GM10248 (cell line): ENCODE measurements around the gene AHNAK.

Experiments
- CTCF ChIA-PET: fragments of 300-600 bp; sonication (Branson Sonifier 250); formaldehyde crosslinking; extraction: SDS; loops from one replicate; lab custom pipeline; 2021; ENCODE audit warnings: antibody characterized with exemption; lab: Yijun Ruan, JAX
- POLR2A ChIA-PET: fragments of 350-650 bp; sonication (Branson Sonifier 250); formaldehyde crosslinking; extraction: SDS; loops from one replicate; lab custom pipeline; 2020; ENCODE audit warnings: antibody characterized with exemption; lab: Yijun Ruan, JAX
- DNase-seq: peaks from one replicate; pipeline ENCODE4 v3.0.0; 2012; ENCODE audit errors: extremely low spot score
- CTCF ChIP-seq: IDR thresholded peaks from 2 replicates; pipeline ENCODE4 v1.5.1; 2012; ENCODE audit warnings: mild to moderate bottlenecking, low read depth; ENCODE audit errors: extremely low read depth, missing control alignments, control extremely low read depth

The AHNAK gene

GRCh38 chr11:62498492-62499286 is 47.9 kb downstream of the AHNAK start:
- ChIA-PET POLR2A (no interaction called here), CTCF (interaction anchor here (0.8 to 3.5 kb wide), 5 partner anchors 9 to 61 kb away, joined by 3 to 15 read pairs (median 4); no protein-coding TSS in a partner anchor)
- no peak for DNase-seq

GRCh38 chr11:62498031-62498430 is 48.6 kb downstream of the AHNAK start:
- ChIA-PET CTCF (interaction anchor here (0.9 to 3.5 kb wide), 4 partner anchors 9 to 62 kb away, joined by 3 to 15 read pairs (median 4); no protein-coding TSS in a partner anchor), POLR2A (interaction anchor here (0.7 kb wide), 1 partner anchor 167 kb away, joined by 3 read pairs; the partner anchor contains the start of genes C11orf98 and CSKMT)
- DNase-seq = no peak
- TF ChIP-seq CTCF = no peak

More at GRCh38 chr11:62498492-62499286, 47.9 kb downstream of the AHNAK start:
- TF ChIP-seq CTCF = no peak

- peak; percentile 37 for DNase-seq
- CTCF ChIA-PET = interaction anchor here (1.0 to 3.5 kb wide), 4 partner anchors 10 to 63 kb away, joined by 4 to 15 read pairs (median 4); no protein-coding TSS in a partner anchor
- TF ChIP-seq CTCF = no peak
- POLR2A ChIA-PET = interaction anchor here (0.7 kb wide), 1 partner anchor 168 kb away, joined by 3 read pairs; the partner anchor contains the start of genes C11orf98 and CSKMT
Measured at GRCh38 chr11:62497132-62497801, 49.3 kb downstream of the AHNAK start.

- ChIA-PET POLR2A (no interaction called here), CTCF (interaction anchor here (1.0 to 3.5 kb wide), 3 partner anchors 14 to 64 kb away, joined by 4 to 15 read pairs (median 4); no protein-coding TSS in a partner anchor)
- no peak for TF ChIP-seq CTCF
- DNase-seq = no peak
Measured at GRCh38 chr11:62496676-62497075, 49.9 kb downstream of the AHNAK start.

- ChIA-PET POLR2A (no interaction called here), CTCF (interaction anchor here (1.4 to 2.2 kb wide), 2 partner anchors 10 to 48 kb away, joined by 3 to 9 read pairs; no protein-coding TSS in a partner anchor)
- no peak for DNase-seq
- no peak for TF ChIP-seq CTCF
Measured at GRCh38 chr11:62494246-62494645, 52.4 kb downstream of the AHNAK start.

GRCh38 chr11:62493801-62494200 is 52.8 kb downstream of the AHNAK start:
- POLR2A ChIA-PET = no interaction called here
- no peak for TF ChIP-seq CTCF
- DNase-seq = no peak
- CTCF ChIA-PET = interaction anchor here (1.4 to 2.2 kb wide), 2 partner anchors 10 to 49 kb away, joined by 3 to 9 read pairs; no protein-coding TSS in a partner anchor
